Motor neuron (in vitro differentiated cells): Measurements from ENCODE around the gene PEX19. TPM values are rescaled to one million over a fixed set of nuclear protein-coding genes. Genes with fewer than 3 reads are reported as not detected.
A peak's percentile ranks its signal among the peaks of the same experiment; 100 is the strongest.

Source experiments
- ATAC-seq, 8 experiments: fragments of 200-7000 bp; cut with Tn5 transposase; replicated peaks in 6 of 8; 2 replicates each; pipeline ENCODE4 v1.8.0; 2021; ENCODE audit warnings: mild to moderate bottlenecking in 8 of 8, moderate library complexity in 8 of 8
- H3K27ac ChIP-seq, 2 donors: fragments of 250-450 bp; sonication (Bioruptor Pico); 2 replicates each; pipeline ENCODE4 v1.9.0; 2021; ENCODE audit warnings: antibody characterized with exemption in 2 of 2, mild to moderate bottlenecking in 2 of 2, moderate library complexity in 1 of 2
- H3K4me1 ChIP-seq, 2 donors: fragments of 250-450 bp; sonication (Bioruptor Pico); replicated peaks in 1 of 2; 2 replicates each; pipeline ENCODE4 v1.6.1; 2021; ENCODE audit warnings: antibody characterized with exemption in 2 of 2, mild to moderate bottlenecking in 2 of 2, moderate library complexity in 1 of 2
- H3K4me3 ChIP-seq, 5 donors: fragments of 250-450 bp; sonication (Bioruptor Pico); 2 replicates each; pipeline ENCODE4 v1.9.0; 2021; ENCODE audit warnings: antibody characterized with exemption in 5 of 5, mild to moderate bottlenecking in 5 of 5, moderate library complexity in 4 of 5
- WGBS, 10 experiments: fragments of 450-650 bp; shearing (Covaris generic); methylation state at CpG; one replicate each; pipeline ENCODE4 v1.0.0; 2022; 5-methylcytosine and 5-hydroxymethylcytosine counted together
- in situ Hi-C, 9 experiments: fragments of 400-800 bp; cut with MboI; loops; one replicate each; pipeline ENCODE4 v1.15.0; 2021; ENCODE audit warnings: low sequenced_read_pairs in 9 of 9, low pct_unique_long_range_greater_than_20kb in 2 of 9; ENCODE audit not compliant: unreplicated experiment in 9 of 9
- total RNA-seq, 8 experiments: library from RNA; unstranded; fragments of 300-600 nt; gene quantifications; 2 replicates each; pipeline versions ENCODE4 v1.2.3 to v1.2.4, GENCODE V29; 2022

PEX19 gene
- total RNA-seq, 8 experiments from 2014 or later: 27.4 to 55.5 (median 41.3) TPM

GRCh38 chr1:160244209-160244608, 40.7 kb downstream of the PEX19 start:
- Histone ChIP-seq H3K4me3 (no peak overlapping the region), H3K27ac (no peak overlapping the region), H3K4me1 (peaks cover 0 to 8% of the 10 kb centered on the region in 2 donors)
- in situ Hi-C loops: loop anchor here in 1 of 9 experiments (25.0 kb wide), 1 partner anchor 307 kb away; the partner anchor contains the start of genes IGSF9 and TAGLN2
- 80 to 100% (median 95%) methylated on average over 1 of the region's 1 CpG; no CpG with 5 or more reads in 4 of the 10 experiments for WGBS, 10 experiments
- ATAC-seq: peak in 1 of 8 experiments; percentile 81

DNA sequence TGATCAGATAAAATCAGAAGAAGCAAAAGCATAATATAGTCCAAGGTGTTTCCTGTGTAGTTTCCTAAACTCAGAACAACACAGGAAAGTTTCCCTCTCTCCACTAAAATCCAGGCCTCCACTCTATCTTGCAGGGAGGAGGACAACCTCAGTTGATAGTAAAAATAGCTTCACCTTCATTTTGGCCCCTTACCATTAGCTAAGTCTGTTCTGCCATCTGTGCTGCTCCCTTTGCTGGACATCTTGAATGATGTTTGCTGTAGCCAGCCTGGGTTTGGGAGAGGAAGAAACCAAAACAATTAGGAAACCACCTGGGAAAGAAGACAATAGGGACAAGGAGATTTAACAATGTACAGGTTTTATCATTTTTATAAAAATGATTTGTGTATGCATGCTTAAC, 41.2 kb downstream of the PEX19 start:
- no peak overlapping the region for H3K27ac ChIP-seq
- in situ Hi-C loops: loop anchor here in 1 of 9 experiments (25.0 kb wide), 1 partner anchor 306 kb away; the partner anchor contains the start of genes IGSF9 and TAGLN2
- ATAC-seq: no peak
- peaks cover 0 to 8% of the 10 kb centered on the region in 2 donors for H3K4me1 ChIP-seq
- H3K4me3 ChIP-seq: no peak overlapping the region

GRCh38 chr1:160239582-160240299, 45.2 kb downstream of the PEX19 start:
- H3K27ac ChIP-seq: no peak overlapping the region
- no peak for ATAC-seq
- H3K4me1 ChIP-seq: no peaks in the 10 kb centered on the region
- in situ Hi-C loops: loop anchor here in 1 of 9 experiments (25.0 kb wide), 1 partner anchor 302 kb away; the partner anchor contains the start of genes IGSF9 and TAGLN2
- 85 to 100% (median 91%) methylated on average over 1 to 18 of the region's 24 CpGs; no CpG with 5 or more reads in 1 of the 10 experiments for WGBS, 10 experiments
- no peak overlapping the region for H3K4me3 ChIP-seq

- Histone ChIP-seq H3K27ac (no peak overlapping the region), H3K4me1 (no peaks in the 10 kb centered on the region), H3K4me3 (no peak overlapping the region)
- in situ Hi-C loops: loop anchor here in 1 of 9 experiments (25.0 kb wide), 1 partner anchor 301 kb away; the partner anchor contains the start of genes IGSF9 and TAGLN2
- WGBS, 10 experiments: 69 to 100% (median 95%) methylated on average over 3 to 5 of the region's 5 CpGs
- ATAC-seq: no peak
Measured at GRCh38 chr1:160238408-160238807, 46.5 kb downstream of the PEX19 start.

GRCh38 chr1:160237558-160237957, 47.4 kb downstream of the PEX19 start:
- H3K4me1 ChIP-seq: no peaks in the 10 kb centered on the region
- H3K4me3 ChIP-seq: no peak overlapping the region
- ATAC-seq: no peak
- no peak overlapping the region for H3K27ac ChIP-seq
- 92 to 100% (median 95%) methylated on average over 1 to 2 of the region's 2 CpGs; no CpG with 5 or more reads in 3 of the 10 experiments for WGBS, 10 experiments
- in situ Hi-C loops: loop anchor here in 1 of 9 experiments (25.0 kb wide), 1 partner anchor 300 kb away; the partner anchor contains the start of genes IGSF9 and TAGLN2

DNA sequence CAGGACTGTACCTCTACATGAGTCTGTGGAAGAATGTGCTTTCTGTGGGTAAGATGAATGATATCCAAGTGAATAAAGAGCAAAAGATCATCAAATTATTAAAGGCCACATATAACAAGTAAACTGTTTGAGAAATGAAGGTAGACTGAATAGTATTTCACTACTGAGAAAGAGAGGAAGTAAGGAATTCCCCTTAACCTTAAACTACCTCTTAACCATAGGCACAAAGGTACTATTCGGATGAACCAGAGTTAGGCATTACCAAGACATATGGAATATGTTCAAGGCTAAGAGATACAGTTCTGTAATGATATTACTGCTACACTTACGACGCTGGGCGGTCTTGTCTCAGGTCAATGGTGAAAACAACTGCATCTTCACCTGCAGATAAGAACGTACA, 48.1 kb downstream of the PEX19 start:
- Histone ChIP-seq H3K4me3 (no peak overlapping the region), H3K4me1 (no peaks in the 10 kb centered on the region), H3K27ac (no peak overlapping the region)
- in situ Hi-C loops: loop anchor here in 1 of 9 experiments (25.0 kb wide), 1 partner anchor 300 kb away; the partner anchor contains the start of genes IGSF9 and TAGLN2
- WGBS, 10 experiments: 71 to 100% (median 94%) methylated on average over 4 to 5 of the region's 5 CpGs; no CpG with 5 or more reads in 1 of the 10 experiments
- no peak for ATAC-seq

GRCh38 chr1:160232911-160233310, 52.0 kb downstream of the PEX19 start:
- Histone ChIP-seq H3K27ac (no peak overlapping the region), H3K4me1 (no peaks in the 10 kb centered on the region), H3K4me3 (no peak overlapping the region)
- in situ Hi-C loops: loop anchor here in 1 of 9 experiments (25.0 kb wide), 1 partner anchor 296 kb away; the partner anchor contains the start of genes IGSF9 and TAGLN2
- ATAC-seq: no peak

GRCh38 chr1:160228431-160228830, 56.5 kb downstream of the PEX19 start:
- in situ Hi-C loops: loop anchor here in 1 of 9 experiments (25.0 kb wide), 1 partner anchor 291 kb away; the partner anchor contains the start of genes IGSF9 and TAGLN2
- Histone ChIP-seq H3K4me3 (no peak overlapping the region), H3K27ac (no peak overlapping the region), H3K4me1 (no peaks in the 10 kb centered on the region)
- ATAC-seq: no peak

GRCh38 chr1:160227561-160227960, 57.4 kb downstream of the PEX19 start:
- H3K27ac ChIP-seq: no peak overlapping the region
- ATAC-seq: no peak
- in situ Hi-C loops: loop anchor here in 1 of 9 experiments (25.0 kb wide), 1 partner anchor 290 kb away; the partner anchor contains the start of genes IGSF9 and TAGLN2
- no peaks in the 10 kb centered on the region for H3K4me1 ChIP-seq
- no peak overlapping the region for H3K4me3 ChIP-seq
- whole genome bisulfite sequencing, 10 experiments: 75 to 100% (median 100%) methylated on average over 1 of the region's 1 CpG; no CpG with 5 or more reads in 1 of the 10 experiments

GRCh38 chr1:160227034-160227433, 57.9 kb downstream of the PEX19 start:
- peak in 2 of 8 experiments; percentile 69 to 89 for ATAC-seq
- Histone ChIP-seq H3K27ac (no peak overlapping the region), H3K4me1 (no peaks in the 10 kb centered on the region), H3K4me3 (no peak overlapping the region)
- in situ Hi-C loops: loop anchor here in 1 of 9 experiments (25.0 kb wide), 1 partner anchor 290 kb away; the partner anchor contains the start of genes IGSF9 and TAGLN2
- WGBS, 10 experiments: 79 to 98% (median 92%) methylated on average over 4 of the region's 4 CpGs; no CpG with 5 or more reads in 2 of the 10 experiments

Other genes with a start within 250 kb of the PEX19 start
- gene KCNJ10, start 215.0 kb downstream of the PEX19 start, total RNA-seq: 1 to 10 TPM in 2 of 8 experiments, under 1 TPM in 6; 0.18 to 3.9 (median 0.50) TPM
- gene KCNJ9, start 203.6 kb downstream of the PEX19 start, total RNA-seq: 1 to 10 TPM in 5 of 8 experiments, under 1 TPM in 3; 0.18 to 9.5 (median 3.8) TPM
- 10 to 100 TPM; 18.6 to 47.4 (median 39.4) TPM for gene IGSF8, start 186.5 kb downstream of the PEX19 start, total RNA-seq
- gene ATP1A2, start 169.4 kb downstream of the PEX19 start, total RNA-seq: 10 to 100 TPM in 1 of 8 experiments, 1 to 10 TPM in 4, under 1 TPM in 3; 0.54 to 53.5 (median 1.2) TPM
- gene ATP1A4, start 133.5 kb downstream of the PEX19 start, total RNA-seq: under 1 TPM in 6 of 8 experiments, not detected in 2; 0.17 to 0.57 (median 0.21) TPM
- under 1 TPM in 7 of 8 experiments, not detected in 1; 0.16 to 0.81 (median 0.21) TPM for gene CASQ1, start 94.6 kb downstream of the PEX19 start, total RNA-seq
- gene PEA15, start 79.7 kb downstream of the PEX19 start, total RNA-seq: 100 to 1,000 TPM in 2 of 8 experiments, 10 to 100 TPM in 6; 26.4 to 322 (median 66.3) TPM
- gene DCAF8, start 22.6 kb downstream of the PEX19 start, total RNA-seq: 100 to 1,000 TPM in 6 of 8 experiments, 10 to 100 TPM in 2; 81.9 to 232 (median 129) TPM
- 100 to 1,000 TPM; 134 to 326 (median 200) TPM for gene COPA, start 58.1 kb upstream of the PEX19 start, total RNA-seq
- 10 to 100 TPM; 44.0 to 94.2 (median 68.4) TPM for gene NCSTN, start 58.2 kb upstream of the PEX19 start, total RNA-seq
- gene NHLH1, start 81.9 kb upstream of the PEX19 start, total RNA-seq: 10 to 100 TPM in 3 of 8 experiments, 1 to 10 TPM in 1, under 1 TPM in 3, not detected in 1; 0.22 to 39.8 (median 4.7) TPM
- gene VANGL2, start 115.4 kb upstream of the PEX19 start, total RNA-seq: 10 to 100 TPM in 5 of 8 experiments, 1 to 10 TPM in 2, under 1 TPM in 1; 0.46 to 98.3 (median 54.1) TPM
- gene SLAMF6, start 238.1 kb upstream of the PEX19 start, total RNA-seq: under 1 TPM in 4 of 8 experiments, not detected in 4; 0.09 to 0.28 (median 0.15) TPM